GM18519 (cell line): ENCODE data around the gene L3MBTL1.

Experiments used
- ATAC-seq: cut with Tn5 transposase; IDR thresholded peaks from one replicate; pipeline ENCODE4 v1.9.1; 2021; ENCODE audit warnings: mild to moderate bottlenecking, moderate library complexity; ENCODE audit not compliant: unreplicated experiment, low FRiP score

L3MBTL1 gene

GRCh38 chr20:43507150-43508080 lies at the start of gene L3MBTL1:
Gene L3MBTL1 (plus strand): TSS chr20:43507697. CDS start chr20:43513504, 5,807 bp downstream.
- no peak for ATAC-seq

DNA sequence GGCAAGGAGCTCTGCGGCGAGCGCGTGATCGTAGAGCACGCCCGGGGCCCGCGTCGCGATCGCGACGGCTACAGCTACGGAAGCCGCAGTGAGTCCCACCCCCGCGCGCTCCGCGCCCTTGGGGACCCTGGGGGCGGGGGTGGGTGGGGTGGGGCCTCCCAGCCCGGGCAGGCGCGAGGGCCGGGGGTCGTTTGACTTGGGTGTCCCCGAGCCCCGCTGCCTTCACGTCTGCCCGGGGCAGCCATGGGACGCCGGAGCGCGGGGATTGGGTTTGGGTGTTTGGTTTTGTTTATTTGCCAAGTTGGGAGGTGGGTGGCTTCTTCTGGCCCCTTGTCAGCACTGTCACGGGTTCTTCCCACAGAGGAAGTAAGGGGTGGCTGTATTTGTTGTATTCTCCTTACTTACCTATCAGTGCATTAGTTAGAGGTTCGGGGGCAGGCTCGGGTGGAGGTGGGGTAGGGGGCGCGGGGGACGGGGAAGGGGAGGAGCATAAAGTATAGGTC lies 49.0 kb upstream of the L3MBTL1 start:
- no peak for ATAC-seq

DNA sequence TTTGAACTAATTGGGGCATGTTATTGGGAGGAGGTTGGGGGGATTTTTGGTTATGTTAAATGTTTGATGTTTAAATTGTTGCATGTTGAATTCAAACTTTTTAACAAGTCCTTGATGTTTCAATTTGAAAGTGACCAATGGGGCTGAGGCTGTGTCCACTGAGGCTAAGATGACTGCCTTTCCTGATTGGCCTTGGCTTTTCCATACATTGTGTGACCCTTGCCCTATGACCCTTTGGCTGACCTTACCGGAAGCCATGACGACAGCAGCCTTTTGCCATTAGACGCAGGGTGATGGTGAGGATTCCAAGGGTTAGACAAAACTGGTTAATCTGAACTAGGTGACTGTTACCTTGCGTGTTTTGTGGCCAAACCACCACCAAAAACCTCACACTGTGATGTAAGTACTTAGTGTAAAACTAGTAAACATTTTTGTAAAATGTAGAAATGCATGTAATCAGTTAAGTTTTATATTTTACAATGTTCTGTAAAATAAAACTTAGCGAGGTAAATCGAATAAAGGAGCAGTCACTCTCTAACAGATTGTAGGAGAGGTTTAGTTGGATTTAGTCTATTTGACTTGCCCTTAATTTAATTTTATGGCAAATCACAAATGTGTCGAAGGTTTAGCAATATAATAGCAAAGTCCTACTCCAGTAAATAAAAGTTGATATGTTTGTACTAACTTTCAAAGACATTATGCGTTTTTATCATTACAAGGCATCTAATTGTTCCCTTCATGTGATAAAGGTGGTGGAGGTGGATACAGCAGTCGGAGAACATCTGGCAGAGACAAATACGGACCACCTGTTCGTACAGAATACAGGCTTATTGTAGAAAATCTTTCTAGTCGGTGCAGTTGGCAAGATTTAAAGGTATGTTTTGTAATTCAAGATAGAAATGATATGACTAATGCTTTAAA lies 48.2 kb upstream of the L3MBTL1 start:
- ATAC-seq, result no peak

DNA sequence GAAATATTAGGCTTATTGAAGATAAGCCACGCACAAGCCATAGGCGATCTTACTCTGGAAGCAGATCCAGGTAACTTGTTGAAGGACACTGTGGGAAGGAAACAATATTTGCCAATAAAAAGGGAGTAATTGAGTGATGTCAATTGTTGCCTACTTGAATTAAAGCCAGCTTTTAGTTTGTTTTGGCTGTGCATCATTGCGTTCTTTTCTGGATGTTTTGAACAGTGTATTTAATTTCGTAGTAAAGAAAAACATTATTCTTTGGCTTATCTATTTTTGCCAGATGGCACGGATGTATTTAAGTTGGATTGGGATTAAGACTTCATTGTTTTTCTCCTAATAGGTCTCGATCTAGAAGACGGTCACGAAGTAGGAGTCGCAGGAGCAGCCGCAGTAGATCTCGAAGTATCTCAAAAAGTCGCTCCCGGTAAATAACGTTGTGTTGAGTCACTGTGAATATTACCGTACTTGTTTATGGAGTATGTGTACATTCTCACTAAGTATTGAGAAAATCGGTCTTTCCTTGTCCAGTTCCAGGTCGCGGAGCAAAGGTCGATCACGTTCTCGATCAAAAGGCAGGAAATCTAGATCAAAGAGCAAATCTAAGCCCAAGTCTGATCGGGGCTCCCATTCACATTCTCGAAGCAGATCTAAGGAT lies 47.2 kb upstream of the L3MBTL1 start:
- ATAC-seq, result no peak

GRCh38 chr20:43460830-43461200 lies 46.7 kb upstream of the L3MBTL1 start:
- no peak for ATAC-seq

GRCh38 chr20:43461894-43462659 lies 45.4 kb upstream of the L3MBTL1 start:
- ATAC-seq, result no peak

GRCh38 chr20:43462660-43463526 lies 44.6 kb upstream of the L3MBTL1 start:
- no peak for ATAC-seq

DNA sequence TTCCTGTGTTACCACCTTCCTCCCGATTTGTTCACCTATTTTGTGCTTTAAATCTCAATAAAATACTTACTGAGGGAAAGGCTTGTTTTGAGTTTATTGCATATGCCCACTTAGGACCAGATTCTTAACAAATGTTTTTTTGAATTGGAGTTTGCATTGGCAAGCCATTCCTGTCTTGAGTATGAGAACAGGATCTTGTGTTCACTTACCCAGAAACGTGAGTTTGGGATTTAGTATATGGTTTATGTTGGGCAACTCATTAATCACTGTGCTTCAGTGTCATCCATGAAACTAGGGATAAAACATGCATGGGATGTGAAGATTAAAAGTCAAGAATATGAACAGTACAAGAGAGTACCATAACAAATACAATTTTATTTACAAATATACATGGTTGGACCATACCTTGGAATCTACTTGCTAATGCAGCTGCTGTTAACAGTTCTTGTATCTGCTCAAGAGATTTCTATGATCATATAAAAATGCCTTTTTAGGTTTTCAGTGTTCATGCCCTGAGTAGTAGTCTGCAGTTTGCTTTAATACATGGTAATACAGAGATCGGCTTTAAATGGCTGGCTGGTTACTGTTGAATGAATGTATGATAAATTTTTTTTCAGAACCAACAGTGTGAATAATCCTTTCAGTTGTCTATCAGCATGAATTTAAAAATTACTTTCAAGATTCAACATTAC lies 43.8 kb upstream of the L3MBTL1 start:
- ATAC-seq, result no peak

GRCh38 chr20:43464219-43464790 lies 43.2 kb upstream of the L3MBTL1 start:
- ATAC-seq, result no peak

DNA sequence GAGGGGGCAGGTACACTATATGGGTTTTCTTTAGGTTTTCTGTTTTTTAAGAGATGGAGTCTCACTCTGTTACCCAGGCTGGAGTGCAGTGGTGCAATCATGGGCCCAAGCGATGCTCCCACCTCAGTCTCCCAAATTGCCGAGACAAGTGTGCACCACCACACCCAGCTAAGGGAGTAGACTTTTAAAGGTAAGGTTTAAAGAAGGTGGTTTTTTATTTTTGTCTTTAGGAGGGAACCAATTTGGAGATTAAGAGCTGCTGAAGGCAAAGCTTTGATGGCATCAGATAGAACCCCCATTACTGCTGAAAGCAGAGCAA lies 41.9 kb upstream of the L3MBTL1 start:
- ATAC-seq, result no peak

- no peak for ATAC-seq
Measured at GRCh38 chr20:43467589-43467988, 39.9 kb upstream of the L3MBTL1 start.

DNA sequence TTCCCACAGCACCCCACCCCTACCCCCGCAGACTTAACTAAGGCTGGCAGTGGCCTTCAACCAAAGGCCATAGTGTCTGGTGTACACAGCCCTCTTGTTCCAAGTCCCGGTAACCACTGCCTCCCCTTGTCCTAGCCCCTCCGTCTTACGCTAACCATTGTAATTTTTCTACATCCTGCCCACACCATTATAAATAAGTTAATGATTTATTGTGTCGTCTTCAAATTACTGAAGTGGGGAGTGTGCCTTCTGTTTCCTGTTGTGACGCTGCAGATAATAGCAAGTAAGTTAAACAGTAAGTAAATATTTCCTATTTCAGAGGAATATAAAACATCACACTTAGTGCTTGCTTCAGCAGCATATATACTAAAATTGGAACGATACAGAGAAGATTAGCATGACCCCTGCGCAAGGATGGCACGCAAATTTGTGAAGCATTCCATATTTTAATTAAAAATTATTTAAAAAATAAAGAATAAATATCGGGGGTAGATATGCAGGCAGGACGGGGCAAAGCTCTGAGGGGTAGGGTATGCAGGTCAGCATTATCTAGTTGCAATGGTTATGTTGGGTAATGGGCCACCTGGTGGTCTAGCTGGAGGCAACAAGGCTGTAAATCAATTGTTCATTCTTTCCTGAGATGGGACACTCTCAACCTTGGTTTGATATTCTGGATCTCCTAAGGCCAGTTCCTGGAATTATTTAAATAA lies 34.7 kb upstream of the L3MBTL1 start:
- ATAC-seq, result no peak

- ATAC-seq, result no peak
Measured at GRCh38 chr20:43473381-43473704, 34.2 kb upstream of the L3MBTL1 start.

DNA sequence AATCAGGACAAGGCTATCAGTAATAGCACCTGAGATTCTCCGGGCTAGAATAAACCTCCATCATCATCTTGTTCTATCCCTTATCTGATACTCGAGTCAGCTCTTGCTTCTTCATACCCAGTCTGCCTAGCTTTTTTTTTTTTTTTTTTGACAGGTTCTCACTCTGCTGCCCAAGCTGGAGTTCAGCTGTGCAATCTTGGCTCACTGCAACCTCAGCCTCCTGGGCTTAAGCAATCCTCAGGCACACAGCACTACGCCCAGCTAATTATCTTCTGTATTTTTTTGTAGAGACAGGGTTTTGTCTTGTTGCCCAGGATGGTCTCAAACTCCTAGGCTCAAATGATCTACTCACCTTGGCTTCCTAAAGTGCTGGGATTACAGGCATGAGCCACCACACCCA lies 30.3 kb upstream of the L3MBTL1 start:
- no peak for ATAC-seq

DNA sequence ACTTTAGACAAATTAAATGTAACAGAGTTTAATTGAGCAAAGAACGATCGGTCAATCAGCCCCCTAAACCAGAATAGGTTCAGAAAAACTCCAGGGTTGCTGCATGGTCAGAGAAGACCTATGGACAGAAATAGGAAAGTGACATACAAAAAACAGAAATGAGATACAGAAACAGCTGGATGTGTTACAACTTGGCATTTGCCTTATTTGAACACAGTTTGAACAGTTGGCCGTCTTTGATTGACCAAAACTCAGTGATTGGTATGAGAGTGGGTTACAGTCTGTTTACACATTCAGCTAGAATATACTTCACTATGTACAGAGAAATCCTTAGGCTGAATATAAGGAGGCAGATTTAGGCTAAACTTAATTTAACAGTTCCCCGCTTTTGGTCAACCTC lies 29.9 kb upstream of the L3MBTL1 start:
- ATAC-seq, result no peak

GRCh38 chr20:43490038-43490437 lies 17.5 kb upstream of the L3MBTL1 start:
- ATAC-seq, result no peak

GRCh38 chr20:43492101-43492500 lies 15.4 kb upstream of the L3MBTL1 start:
- peak; percentile 92 for ATAC-seq

DNA sequence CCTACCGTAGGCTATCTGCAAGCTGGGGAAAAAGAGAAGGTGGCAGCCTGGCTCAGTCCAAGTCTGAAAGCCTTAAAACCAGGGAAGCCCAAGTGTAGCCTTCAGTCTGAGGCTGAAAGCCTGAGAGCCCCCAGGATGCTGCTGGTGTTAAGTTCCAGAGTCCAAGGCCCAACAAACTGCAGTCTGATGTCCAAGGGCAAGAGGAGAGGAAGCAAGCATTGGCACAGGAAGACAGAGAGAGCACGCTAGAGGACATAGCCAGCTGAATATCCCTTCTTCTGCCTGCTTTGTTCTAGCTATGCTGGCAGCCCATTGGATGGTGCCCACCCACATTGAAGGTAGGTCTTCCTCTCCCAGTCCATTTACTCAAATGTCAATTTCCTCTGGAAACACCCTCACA lies 12.1 kb upstream of the L3MBTL1 start:
- no peak for ATAC-seq
